Activated T-cell treated with anti-CD3 and anti-CD28 coated beads, Interleukin-2, amount 50 U/mL, for 48 hours (primary cell): ENCODE data around the gene IFI27L2.
"Not testable (repeated sequence)": the region's sequence is repeated elsewhere in the genome, so short reads cannot be mapped to it uniquely, and the experiment has no call there.

Source experiments
- DNase-seq, 2 experiments: peaks; one replicate each; pipeline ENCODE4 v3.0.0-alpha.2; 2020

Gene IFI27L2, protein sequence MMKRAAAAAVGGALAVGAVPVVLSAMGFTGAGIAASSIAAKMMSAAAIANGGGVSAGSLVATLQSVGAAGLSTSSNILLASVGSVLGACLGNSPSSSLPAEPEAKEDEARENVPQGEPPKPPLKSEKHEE

GRCh38 chr14:94129111-94129757, at the start of gene IFI27L2:
Gene IFI27L2, minus strand, starts transcription at chr14:94129604. Its CDS starts 40 bp downstream, at chr14:94129564.
- peak; percentile 75 to 78 for DNase-seq

DNA sequence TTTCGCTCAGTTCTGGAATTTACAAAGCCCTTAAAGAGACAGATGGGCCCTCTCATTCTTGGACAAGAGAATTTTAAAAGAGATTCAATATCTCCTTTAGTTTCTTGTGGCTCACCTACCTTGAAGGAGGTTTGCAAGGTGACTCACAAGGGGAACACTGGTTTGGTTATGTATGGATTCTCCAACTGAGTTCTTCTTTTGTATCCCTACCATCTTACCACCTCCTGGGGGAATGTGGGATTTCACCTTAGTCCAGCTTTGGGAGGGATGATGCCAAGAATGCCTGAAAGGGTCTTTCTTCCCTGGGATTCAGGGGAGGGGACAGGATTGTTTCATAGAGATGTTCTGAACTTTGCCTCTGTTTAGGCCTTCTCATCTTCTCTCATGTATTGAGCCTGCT, 48.4 kb upstream of the IFI27L2 start:
- DNase-seq: no peak

DNA sequence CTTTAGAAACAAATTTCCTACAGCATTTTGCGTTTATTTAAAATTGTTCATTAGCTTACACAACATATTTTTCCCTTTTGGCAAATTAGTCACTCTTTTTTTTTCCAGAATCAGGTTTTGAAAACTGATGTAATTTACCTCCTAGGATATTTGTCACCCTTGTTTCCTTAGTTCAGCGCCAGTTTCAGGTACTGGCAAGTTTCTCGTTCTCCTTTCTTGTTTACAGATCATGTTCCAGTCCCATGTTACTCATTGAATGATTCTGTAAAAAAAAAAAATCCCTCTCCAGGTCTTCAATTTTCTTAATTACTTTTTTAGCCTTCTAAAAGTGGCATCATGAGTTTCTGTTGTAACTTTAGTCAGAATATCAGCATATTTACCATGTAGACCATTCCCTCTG, 47.4 kb upstream of the IFI27L2 start:
- no peak for DNase-seq

DNA sequence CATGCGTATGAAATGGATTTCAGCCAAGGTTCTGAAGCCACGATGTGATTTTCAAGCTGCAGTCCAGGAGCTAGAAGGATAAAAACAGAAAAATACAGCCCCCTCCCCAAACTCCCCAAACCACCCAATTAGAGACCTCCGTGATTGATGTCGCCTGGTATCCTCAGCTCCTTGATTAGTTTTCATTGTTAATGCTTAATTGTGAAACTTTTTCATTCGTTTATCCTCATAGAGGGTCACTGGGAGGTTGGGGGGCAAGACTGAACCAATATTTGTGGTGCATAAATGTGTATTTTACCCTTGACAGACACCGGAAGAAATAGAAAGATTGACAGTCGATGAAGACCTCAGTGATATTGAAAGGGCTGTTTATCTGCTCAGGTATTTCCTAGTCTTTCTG, 46.3 kb upstream of the IFI27L2 start:
- no peak for DNase-seq

GRCh38 chr14:94175011-94175745, 45.8 kb upstream of the IFI27L2 start:
- DNase-seq: no peak

DNA sequence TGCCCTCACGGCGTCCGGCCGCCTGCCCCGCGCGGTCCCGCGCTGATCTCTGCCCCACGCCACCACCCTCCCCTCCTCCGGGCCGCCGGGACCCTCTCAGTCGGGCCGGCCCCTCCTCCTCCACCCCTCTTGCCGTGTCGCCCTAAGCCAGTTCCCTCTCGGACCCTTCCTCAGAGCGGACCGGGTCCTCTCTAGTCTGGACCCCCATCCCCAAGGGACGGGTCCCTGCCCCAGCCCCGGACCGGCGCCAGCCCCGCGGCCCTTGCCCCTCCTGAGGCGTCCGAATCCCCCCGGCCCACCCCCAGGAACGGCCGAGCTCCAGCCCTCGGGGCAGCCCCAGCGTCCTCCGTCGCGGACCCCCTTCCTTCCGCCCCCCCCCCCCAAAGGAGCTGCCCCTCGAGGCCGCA, 45.2 kb upstream of the IFI27L2 start:
- no peak for DNase-seq

GRCh38 chr14:94173885-94174603, 44.6 kb upstream of the IFI27L2 start, which contains the start of gene PPP4R4:
Gene PPP4R4, plus strand, starts transcription at chr14:94174322. Its CDS starts 144 bp downstream, at chr14:94174466.
- DNase-seq: peak; percentile 90

DNA sequence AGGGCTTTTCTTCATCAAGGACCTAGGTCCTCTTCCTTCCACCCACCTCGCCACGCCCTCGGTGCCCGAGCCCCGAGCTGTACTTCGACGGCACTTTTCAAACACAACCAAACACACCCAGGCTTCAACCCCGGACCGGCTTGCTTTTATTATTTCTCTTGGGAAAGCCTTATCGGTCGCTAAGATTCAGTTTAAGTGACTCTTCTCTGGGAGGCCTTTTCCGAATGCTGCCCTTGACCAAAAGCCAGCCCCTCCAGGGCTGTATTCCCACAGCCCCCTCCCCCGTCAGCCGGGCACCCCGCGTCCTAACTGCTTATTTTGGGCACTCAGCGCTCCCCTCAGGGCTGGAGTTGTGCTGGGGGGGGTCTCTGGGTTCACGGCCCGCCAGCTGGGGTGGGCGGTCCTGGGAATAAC, 44.1 kb upstream of the IFI27L2 start:
- peak in 1 of 2 experiments; percentile 31 for DNase-seq

DNA sequence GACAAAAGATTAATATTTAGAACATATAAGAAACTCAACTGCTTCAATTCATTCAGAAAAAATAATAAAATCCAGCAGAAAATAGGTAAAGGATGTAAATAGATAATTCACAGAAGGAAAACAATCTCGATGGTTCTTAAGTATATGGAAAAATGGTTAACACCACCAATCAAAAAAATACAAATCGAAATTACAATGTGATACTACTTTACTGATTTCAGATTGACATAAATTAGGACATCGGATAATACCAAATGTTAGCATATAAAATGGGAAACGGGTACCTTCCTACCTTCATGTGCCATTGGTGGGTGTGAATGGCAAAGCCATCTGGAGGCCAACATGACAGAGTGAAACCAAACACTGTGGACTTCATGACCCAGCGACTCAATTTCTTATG, 43.1 kb upstream of the IFI27L2 start:
- no peak for DNase-seq

DNA sequence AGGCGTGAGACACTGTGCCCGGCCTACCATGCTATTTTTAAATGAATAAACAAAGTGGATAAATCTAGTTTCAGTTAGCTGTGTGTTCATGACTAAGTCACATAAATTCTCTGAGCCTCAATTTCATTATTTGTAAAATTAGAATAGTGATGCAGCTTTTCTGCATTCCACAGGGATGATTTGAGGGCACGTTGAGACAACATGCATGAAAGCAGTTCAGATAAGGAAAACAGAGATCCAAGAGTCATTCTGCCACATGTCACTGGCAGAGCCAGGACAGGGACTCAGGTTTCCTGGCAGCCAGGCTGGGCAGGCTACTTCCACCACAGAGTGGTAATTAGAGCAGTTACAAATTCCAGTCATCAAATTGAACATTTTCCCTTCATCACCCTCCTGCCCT, 41.8 kb upstream of the IFI27L2 start:
- DNase-seq: no peak

- no peak for DNase-seq
Observed at GRCh38 chr14:94170136-94170535, 40.7 kb upstream of the IFI27L2 start.

- no peak for DNase-seq
Observed at GRCh38 chr14:94165744-94166143, 36.3 kb upstream of the IFI27L2 start.

- DNase-seq: peak in 1 of 2 experiments; percentile 41
Observed at GRCh38 chr14:94164685-94165431, 35.5 kb upstream of the IFI27L2 start.

DNA sequence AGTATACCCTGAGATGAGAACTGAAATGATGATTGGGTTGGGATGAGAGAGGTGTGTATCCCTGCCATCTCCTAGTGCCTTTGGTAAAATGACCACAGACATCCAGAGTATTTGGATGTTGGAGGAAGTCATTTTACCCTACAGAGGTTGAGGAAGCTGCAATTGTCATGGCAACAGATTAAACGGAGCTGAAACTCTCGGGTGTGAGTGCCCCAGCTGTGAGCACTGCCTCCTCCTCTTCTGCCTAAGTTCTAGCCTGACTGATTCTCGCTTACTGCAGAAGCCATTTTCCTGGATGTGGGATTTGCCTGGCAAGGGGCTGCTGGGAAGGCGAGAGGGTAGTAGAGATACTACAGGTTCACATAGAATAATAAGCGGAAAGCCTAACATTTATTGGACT, 34.4 kb upstream of the IFI27L2 start:
- DNase-seq: no peak

DNA sequence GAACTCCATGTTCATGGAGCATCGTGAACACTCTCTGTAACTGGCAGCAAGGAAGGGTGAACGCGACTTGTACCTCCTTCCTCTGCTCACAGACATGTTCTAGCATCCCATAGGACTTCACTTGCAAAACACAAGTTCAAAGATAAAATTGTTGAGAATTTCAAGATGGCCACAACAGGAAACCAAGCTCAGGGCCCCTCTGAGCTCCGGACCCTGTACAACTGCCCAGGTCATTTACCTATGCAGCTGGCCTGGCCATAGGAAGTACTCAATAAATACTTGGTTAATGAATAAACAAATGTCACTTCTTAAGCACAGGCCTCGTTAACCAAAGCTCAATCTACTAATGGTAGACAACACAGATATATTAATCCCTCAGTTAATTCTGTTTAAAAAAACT, 33.1 kb upstream of the IFI27L2 start:
- DNase-seq: no peak

GRCh38 chr14:94161981-94162380, 32.6 kb upstream of the IFI27L2 start:
- no peak for DNase-seq

DNA sequence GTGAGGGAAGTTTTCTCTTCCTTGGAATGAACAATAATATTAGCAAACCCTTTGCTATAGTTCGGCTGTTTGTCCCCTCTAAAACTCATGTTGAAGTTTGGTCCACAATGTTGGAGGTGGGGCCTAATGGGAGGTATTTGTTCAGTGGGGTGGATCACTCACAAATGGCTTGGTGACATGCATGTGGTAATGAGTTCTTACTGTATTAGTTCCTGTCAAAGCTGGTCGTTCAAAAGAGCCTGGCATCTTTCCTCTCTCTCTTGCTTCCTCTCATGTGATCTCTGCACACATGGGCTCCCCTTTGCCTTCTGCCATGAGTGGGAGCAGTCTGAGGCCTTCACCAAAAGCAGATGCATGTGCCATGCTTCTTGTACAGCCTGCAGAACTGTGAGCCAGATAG, 31.7 kb upstream of the IFI27L2 start:
- no peak for DNase-seq

DNA sequence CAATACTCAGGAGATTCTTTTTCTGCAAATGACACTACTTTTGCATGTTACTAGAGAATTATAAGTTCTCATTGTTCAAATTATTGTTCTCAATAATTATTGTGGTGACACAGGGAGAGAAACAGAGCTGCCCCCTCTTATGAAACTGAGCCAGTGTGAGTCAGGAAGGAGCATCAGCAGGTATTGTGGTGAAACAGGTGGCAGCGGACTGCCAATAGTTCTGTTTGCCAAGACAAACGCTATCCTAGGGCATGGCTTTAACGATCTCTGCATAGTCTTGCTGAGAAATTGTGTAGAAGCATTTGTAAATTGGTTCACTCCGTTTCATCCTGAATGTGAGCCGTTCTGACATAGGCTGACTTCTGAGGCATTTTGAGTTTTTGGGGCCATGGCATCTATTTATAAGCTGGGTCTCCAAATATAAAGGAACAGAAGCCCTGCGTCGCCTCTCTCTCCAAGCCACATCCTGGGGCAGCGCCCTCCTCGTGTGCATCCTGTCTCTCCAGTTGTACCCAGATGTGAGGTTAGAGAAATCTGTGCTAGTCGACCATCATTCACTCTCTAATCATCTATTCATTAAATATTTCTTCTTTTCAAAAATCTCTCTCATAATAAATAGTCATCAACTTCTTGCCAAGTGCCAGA, 29.0 kb upstream of the IFI27L2 start:
- DNase-seq: no peak

DNA sequence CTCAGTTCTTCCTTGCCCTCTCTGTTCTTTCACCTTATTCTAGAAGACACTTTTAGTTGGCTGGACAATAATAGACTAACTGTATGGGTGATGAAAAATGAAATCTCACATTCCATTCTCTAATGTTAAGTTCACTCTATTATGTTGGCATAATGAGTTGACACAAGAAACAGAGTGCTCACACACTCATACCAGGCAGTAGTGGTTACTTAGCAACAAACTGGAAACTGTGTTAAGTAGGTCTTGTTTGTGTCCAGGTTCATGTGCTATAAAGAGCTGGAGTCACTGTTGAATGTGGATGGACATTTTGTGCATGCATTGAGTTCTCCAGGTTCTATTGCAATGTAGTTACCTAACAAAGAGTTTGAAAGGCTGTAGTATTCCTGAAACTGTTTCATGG, 27.8 kb upstream of the IFI27L2 start:
- no peak for DNase-seq

DNA sequence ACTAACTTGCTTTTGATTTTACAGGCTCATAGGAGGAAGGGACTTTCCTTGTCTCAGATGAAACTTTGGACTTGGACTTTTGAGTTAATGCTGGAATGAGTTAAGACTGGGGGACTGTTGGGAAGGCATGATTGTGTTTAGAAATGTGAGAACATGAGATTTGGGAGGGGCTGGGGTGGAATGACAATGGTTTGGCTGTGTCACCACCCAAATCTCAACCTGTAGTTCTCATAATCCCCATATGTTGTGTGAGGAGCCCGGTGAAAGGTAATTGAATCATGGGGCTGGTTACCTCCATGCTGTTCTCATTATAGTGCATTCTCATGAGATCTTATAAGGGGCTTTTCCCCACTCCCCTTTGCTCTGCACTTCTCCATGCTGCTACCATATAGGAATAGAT, 26.7 kb upstream of the IFI27L2 start:
- DNase-seq: not testable (repeated sequence)

GRCh38 chr14:94153750-94154342, 24.4 kb upstream of the IFI27L2 start:
- no peak for DNase-seq

GRCh38 chr14:94152676-94153075, 23.3 kb upstream of the IFI27L2 start:
- DNase-seq: no peak
